Hippocampal formation (tissue), 2 donors: ENCODE data around the gene HNRNPR.
"Not testable (repeated sequence)": the region's sequence is repeated elsewhere in the genome, so short reads cannot be mapped to it uniquely, and the experiment has no call there.

Source experiments
- DNase-seq, 2 donors: peaks; one replicate each; lab custom pipeline; 2025; lab: John Stamatoyannopoulos, UW

The HNRNPR gene

GRCh38 chr1:23330846-23331245 lies 13.2 kb downstream of the HNRNPR start:
- no peak for DNase-seq

- no peak for DNase-seq
Observed at GRCh38 chr1:23325393-23325792, 18.7 kb downstream of the HNRNPR start.

GRCh38 chr1:23322770-23323169 lies 21.3 kb downstream of the HNRNPR start:
- DNase-seq, result no peak

- DNase-seq, result not testable (repeated sequence)
Observed at GRCh38 chr1:23310280-23310679, 33.8 kb downstream of the HNRNPR start.

- DNase-seq, result no peak
Observed at GRCh38 chr1:23304140-23304620, 39.9 kb downstream of the HNRNPR start.

- DNase-seq, result no peak
Observed at GRCh38 chr1:23303524-23303923, 40.6 kb downstream of the HNRNPR start.

- DNase-seq, result no peak
Observed at GRCh38 chr1:23296931-23297330, 47.2 kb downstream of the HNRNPR start.

- DNase-seq, result no peak
Observed at GRCh38 chr1:23291706-23292105, 52.4 kb downstream of the HNRNPR start.

- no peak for DNase-seq
Observed at GRCh38 chr1:23290836-23291565, 53.1 kb downstream of the HNRNPR start.

- DNase-seq, result no peak
Observed at GRCh38 chr1:23288671-23289070, 55.4 kb downstream of the HNRNPR start.

- no peak for DNase-seq
Observed at GRCh38 chr1:23288201-23288600, 55.9 kb downstream of the HNRNPR start.

- DNase-seq, result no peak
Observed at GRCh38 chr1:23286401-23286800, 57.7 kb downstream of the HNRNPR start.

GRCh38 chr1:23283667-23284602 lies 60.1 kb downstream of the HNRNPR start:
- DNase-seq, result peak in 1 of 2 donors; percentile 1

GRCh38 chr1:23282957-23283356 lies 61.1 kb downstream of the HNRNPR start:
- DNase-seq, result no peak

GRCh38 chr1:23278717-23279116 lies 65.4 kb downstream of the HNRNPR start:
- no peak for DNase-seq

GRCh38 chr1:23276531-23276930 lies 67.6 kb downstream of the HNRNPR start:
- DNase-seq, result no peak

GRCh38 chr1:23274134-23274505 lies 70.0 kb downstream of the HNRNPR start:
- DNase-seq, result no peak

- DNase-seq, result no peak
Observed at GRCh38 chr1:23273450-23274133, 70.5 kb downstream of the HNRNPR start.

GRCh38 chr1:23263380-23263887 lies 80.7 kb downstream of the HNRNPR start:
- DNase-seq, result no peak

- not testable (repeated sequence) for DNase-seq
Observed at GRCh38 chr1:23258082-23258481, 86.0 kb downstream of the HNRNPR start.

GRCh38 chr1:23257371-23257770 lies 86.7 kb downstream of the HNRNPR start:
- not testable (repeated sequence) for DNase-seq
